Transverse colon (tissue), 4 donors: ENCODE data around the gene FASN. TPM values are rescaled to one million over a fixed set of nuclear protein-coding genes. Genes with fewer than 3 reads are reported as not detected.
A peak's percentile ranks its signal among the peaks of the same experiment; 100 is the strongest.

Source experiments
- DNase-seq: peaks from one replicate; pipeline ENCODE4 v3.0.0-alpha.2; 2019
- H3K27ac ChIP-seq, 4 donors: fragments of 200-600 bp; sonication (generic); 2 replicates each; pipeline ENCODE4 v1.5.1; 2016 to 2018; ENCODE audit warnings: inconsistent platforms in 4 of 4
- H3K27me3 ChIP-seq: fragments of 200-600 bp; sonication (generic); 2 replicates; pipeline ENCODE4 v1.5.1; 2017; ENCODE audit warnings: inconsistent platforms
- H3K36me3 ChIP-seq, 4 donors: fragments of 200-600 bp; sonication (generic); 2 replicates each; pipeline ENCODE4 v1.5.1; 2017 to 2019; ENCODE audit warnings: inconsistent platforms in 4 of 4
- H3K4me1 ChIP-seq, 4 donors: fragments of 200-600 bp; sonication (generic); 2 replicates each; pipeline ENCODE4 v1.5.1; 2017 to 2020; ENCODE audit warnings: inconsistent platforms in 4 of 4
- H3K4me3 ChIP-seq, 4 donors: fragments of 200-600 bp; sonication (generic); 1 replicate in 1 of 4; 2 replicates in 3 of 4; pipeline versions ENCODE4 v1.5.1 to v1.6.1; 2017 to 2019; ENCODE audit warnings: inconsistent platforms in 4 of 4
- H3K9me3 ChIP-seq, 2 donors: fragments of 200-600 bp; sonication (generic); 2 replicates each; pipeline ENCODE4 v1.5.1; 2017 to 2019; ENCODE audit warnings: inconsistent platforms in 2 of 2
- CTCF ChIP-seq, 5 experiments: fragments of 200-600 bp in 3 of 5; fragments of 450-650 bp in 2 of 5; sonication (generic) in 3 of 5; IDR thresholded peaks; 1 replicate in 2 of 5; 2 replicates in 3 of 5; pipeline ENCODE4 v1.5.1; 2016 to 2017; ENCODE audit warnings: antibody characterized with exemption in 5 of 5, inconsistent platforms in 3 of 5, mild to moderate bottlenecking in 2 of 5, moderate library complexity in 1 of 5
- EP300 ChIP-seq: sonication (generic); formaldehyde crosslinking; IDR thresholded peaks from one replicate; pipeline ENCODE4 v1.6.1; 2017; ENCODE audit warnings: antibody characterized with exemption, low read depth
- POLR2A ChIP-seq: fragments of 450-650 bp; IDR thresholded peaks from one replicate; pipeline ENCODE4 v1.6.1; 2016; ENCODE audit warnings: antibody characterized with exemption, mild to moderate bottlenecking, moderate library complexity
- POLR2AphosphoS5 ChIP-seq, 3 donors: sonication (generic); formaldehyde crosslinking; IDR thresholded peaks; one replicate each; pipeline ENCODE4 v1.6.1; 2016; ENCODE audit warnings: antibody characterized with exemption in 3 of 3
- WGBS, 2 donors: methylation state at CpG; one replicate each; pipeline ENCODE4 v1.1.5; 2018; ENCODE audit warnings: low coverage in 1 of 2; 5-methylcytosine and 5-hydroxymethylcytosine counted together
- in situ Hi-C, 4 donors: fragments of 200-750 bp; cut with MboI; loops; one replicate each; pipeline versions ENCODE4 v1.15.0 to v1.15.1; 2017; ENCODE audit warnings: low sequenced_read_pairs in 3 of 4, low pct_ligation_motif_present in 1 of 4, low pct_unique_long_range_greater_than_20kb in 1 of 4
- intact Hi-C: fragments of 100-400 bp; cut with DNase I; formaldehyde crosslinking; loops from one replicate; pipeline ENCODE4 v1.15.1; 2023; ENCODE audit warnings: low total_unique reads
- total RNA-seq, 4 donors: library from RNA; depleted of rRNA; stranded (reverse); fragments of >200 nt; gene quantifications; one replicate each; pipeline ENCODE4 v1.1.0, GENCODE V29; 2016

FASN gene
- total RNA-seq, 4 donors from 2014 or later: 25.1 to 185 (median 99.4) TPM

- Histone ChIP-seq H3K36me3 (peaks cover 0 to 9% (median 3%) of the 10 kb centered on the region in 4 donors), H3K27me3 (no peaks in the 10 kb centered on the region), H3K9me3 (no peaks in the 10 kb centered on the region), H3K4me3 (no peak overlapping the region), H3K27ac (no peak overlapping the region), H3K4me1 (peaks cover 12 to 28% (median 27%) of the 10 kb centered on the region in 4 donors)
- 92% methylated on average over 35 of the region's 38 CpGs; no CpG with 5 or more reads in 1 of the 2 donors for WGBS, 2 donors
- TF ChIP-seq CTCF (IDR thresholded peaks at IDR 0.05) (no peak), POLR2AphosphoS5 (IDR thresholded peaks at IDR 0.05) (no peak), POLR2A (no peak), EP300 (no peak)
- in situ Hi-C loops (no loop called here), intact Hi-C loops (no loop called here)
- DNase-seq: no peak
Measured at GRCh38 chr17:82054351-82055022, 43.5 kb downstream of the FASN start.

- Histone ChIP-seq H3K4me3 (no peak overlapping the region), H3K9me3 (no peaks in the 10 kb centered on the region), H3K4me1 (peaks cover 12 to 28% (median 27%) of the 10 kb centered on the region in 4 donors), H3K36me3 (peaks cover 0 to 9% (median 3%) of the 10 kb centered on the region in 4 donors), H3K27me3 (no peaks in the 10 kb centered on the region), H3K27ac (no peak overlapping the region)
- in situ Hi-C loops: no loop called here
- TF ChIP-seq POLR2AphosphoS5 (IDR thresholded peaks at IDR 0.05) (no peak), POLR2A (no peak), CTCF (IDR thresholded peaks at IDR 0.05) (no peak), EP300 (no peak)
- intact Hi-C loops: no loop called here
- DNase-seq: no peak
- WGBS, 2 donors: 94 to 100% methylated on average over 1 to 27 of the region's 28 CpGs
Measured at GRCh38 chr17:82053556-82054263, 44.3 kb downstream of the FASN start.

GRCh38 chr17:82053130-82053529, 44.9 kb downstream of the FASN start:
- peaks cover 0 to 5% (median 2%) of the 10 kb centered on the region in 4 donors for H3K36me3 ChIP-seq
- intact Hi-C loops (no loop called here), in situ Hi-C loops (no loop called here)
- WGBS, 2 donors: 89 to 93% methylated on average over 5 to 19 of the region's 19 CpGs
- H3K9me3 ChIP-seq: no peaks in the 10 kb centered on the region
- DNase-seq: no peak
- H3K27ac ChIP-seq: no peak overlapping the region
- TF ChIP-seq CTCF (IDR thresholded peaks at IDR 0.05) (no peak), POLR2AphosphoS5 (IDR thresholded peaks at IDR 0.05) (no peak), POLR2A (no peak), EP300 (no peak)
- peaks cover 12 to 28% (median 27%) of the 10 kb centered on the region in 4 donors for H3K4me1 ChIP-seq
- H3K4me3 ChIP-seq: peak overlapping the region in 1 of 4 donors; percentile 87
- H3K27me3 ChIP-seq: no peaks in the 10 kb centered on the region

GRCh38 chr17:82052638-82053059, 45.4 kb downstream of the FASN start:
- Histone ChIP-seq H3K27ac (peak overlapping the region in 3 of 4 donors; percentile 71 to 84 (median 76)), H3K36me3 (peaks cover 0 to 4% (median under 1%) of the 10 kb centered on the region in 4 donors), H3K9me3 (no peaks in the 10 kb centered on the region), H3K27me3 (no peaks in the 10 kb centered on the region), H3K4me3 (peak overlapping the region; percentile 80 to 89 (median 88)), H3K4me1 (peaks cover 12 to 28% (median 27%) of the 10 kb centered on the region in 4 donors)
- in situ Hi-C loops (no loop called here), intact Hi-C loops (no loop called here)
- TF ChIP-seq POLR2A (no peak), EP300 (no peak), POLR2AphosphoS5 (IDR thresholded peaks at IDR 0.05) (no peak), CTCF (IDR thresholded peaks at IDR 0.05) (no peak)
- WGBS, 2 donors: 31% methylated on average over 13 of the region's 19 CpGs; no CpG with 5 or more reads in 1 of the 2 donors
- DNase-seq: no peak
